HepG2 (cell line): Measurements from ENCODE around the gene MIA2. TPM values are rescaled to one million over a fixed set of nuclear protein-coding genes. Genes with fewer than 3 reads are reported as not detected.
A peak's percentile ranks its signal among the peaks of the same experiment; 100 is the strongest.

Experiments
- AKAP8 ChIP-seq: sonication (generic); formaldehyde crosslinking; IDR thresholded peaks from 2 replicates; pipeline ENCODE4 v1.5.1; 2020; ENCODE audit warnings: mild to moderate bottlenecking, missing genetic modification reagents
- CBX1 ChIP-seq: IDR thresholded peaks from one replicate; pipeline ENCODE4 v1.6.1; 2016; ENCODE audit warnings: antibody characterized with exemption, low read depth
- CENPT ChIP-seq: sonication (generic); formaldehyde crosslinking; IDR thresholded peaks from 2 replicates; pipeline ENCODE4 v1.8.0; 2022; ENCODE audit warnings: low read depth, mild to moderate bottlenecking, moderate library complexity, missing genetic modification reagents
- GFI1 ChIP-seq: sonication (generic); formaldehyde crosslinking; IDR thresholded peaks from 2 replicates; pipeline ENCODE4 v1.5.0; 2020; ENCODE audit warnings: missing genetic modification reagents, mild to moderate bottlenecking, borderline replicate concordance
- HDAC1 ChIP-seq: sonication (generic); formaldehyde crosslinking; IDR thresholded peaks from 2 replicates; pipeline ENCODE4 v1.5.1; 2020; ENCODE audit warnings: mild to moderate bottlenecking, missing genetic modification reagents
- JUND ChIP-seq: sonication (generic); formaldehyde crosslinking; IDR thresholded peaks from 2 replicates; pipeline ENCODE4 v1.8.0; 2022; ENCODE audit warnings: mild to moderate bottlenecking, missing genetic modification reagents
- KLF12 ChIP-seq: sonication (generic); formaldehyde crosslinking; IDR thresholded peaks from 2 replicates; pipeline ENCODE4 v1.4.0; 2020; ENCODE audit warnings: missing genetic modification reagents, borderline replicate concordance
- NCOA2 ChIP-seq: sonication (generic); formaldehyde crosslinking; IDR thresholded peaks from 2 replicates; pipeline ENCODE4 v1.8.0; 2022; ENCODE audit warnings: inconsistent platforms
- SIX1 ChIP-seq: sonication (generic); formaldehyde crosslinking; IDR thresholded peaks from 2 replicates; pipeline ENCODE4 v1.4.0; 2020; ENCODE audit warnings: missing genetic modification reagents, borderline replicate concordance
- SMC3 ChIP-seq: IDR thresholded peaks from 2 replicates; pipeline ENCODE4 v1.6.1; 2011; ENCODE audit warnings: low read length, improper control_type of control experiment
- TAF1 ChIP-seq: sonication (generic); formaldehyde crosslinking; IDR thresholded peaks from 2 replicates; pipeline ENCODE4 v1.4.0; 2020; ENCODE audit warnings: missing genetic modification reagents
- TBP ChIP-seq: sonication (generic); formaldehyde crosslinking; IDR thresholded peaks from 2 replicates; pipeline ENCODE4 v1.5.0; 2020; ENCODE audit warnings: missing genetic modification reagents
- WIZ ChIP-seq: sonication (generic); formaldehyde crosslinking; IDR thresholded peaks from 2 replicates; pipeline ENCODE4 v1.5.1; 2020; ENCODE audit warnings: mild to moderate bottlenecking, missing genetic modification reagents
- ZBTB21 ChIP-seq: sonication (generic); formaldehyde crosslinking; IDR thresholded peaks from 2 replicates; pipeline ENCODE4 v1.4.0; 2020; ENCODE audit warnings: missing genetic modification reagents
- ZFP36L1 ChIP-seq: sonication (generic); formaldehyde crosslinking; IDR thresholded peaks from 2 replicates; pipeline ENCODE4 v1.8.0; 2022; ENCODE audit warnings: mild to moderate bottlenecking, missing genetic modification reagents, moderate library complexity
- ZFP90 ChIP-seq: sonication (generic); formaldehyde crosslinking; IDR thresholded peaks from 2 replicates; pipeline ENCODE4 v1.8.0; 2022; ENCODE audit warnings: missing genetic modification reagents, mild to moderate bottlenecking, inconsistent platforms, borderline replicate concordance
- ZMAT3 ChIP-seq: sonication (generic); formaldehyde crosslinking; conservative IDR thresholded peaks from 2 replicates; pipeline ENCODE4 v1.7.0; 2021; ENCODE audit warnings: missing genetic modification reagents
- ZNF101 ChIP-seq: sonication (generic); formaldehyde crosslinking; IDR thresholded peaks from 2 replicates; pipeline ENCODE4 v1.4.0; 2020; ENCODE audit warnings: mild to moderate bottlenecking, low read depth, missing genetic modification reagents, borderline replicate concordance
- ZNF709 ChIP-seq: sonication (generic); formaldehyde crosslinking; IDR thresholded peaks from 2 replicates; pipeline ENCODE4 v1.5.0; 2020; ENCODE audit warnings: mild to moderate bottlenecking, missing genetic modification reagents
- polyA plus RNA-seq, 8 experiments: library from polyadenylated mRNA; depleted of rRNA in 3 of 8; stranded (reverse) in 7 of 8; unstranded in 1 of 8; fragments of >200 nt; fragmentation: Illumina TruSeq in 4 of 8; extraction: Trizol in 4 of 8; gene quantifications; 2 replicates each; pipeline versions ENCODE4 v1.2.1 to v1.2.3, GENCODE V29; 2011 to 2016; ENCODE audit warnings: low read depth in 4 of 8, missing spikeins in 1 of 8, mixed read lengths in 1 of 8; ENCODE audit not compliant: insufficient read depth in 1 of 8
- total RNA-seq, 5 experiments: library from RNA; depleted of rRNA; stranded (reverse); fragments of >200 nt; fragmentation: Illumina TruSeq; extraction: Trizol; gene quantifications; 2 replicates each; pipeline ENCODE4 v1.2.3, GENCODE V29; 2016; ENCODE audit warnings: low read depth in 1 of 5
- TF ChIP-seq, protein P1 (sequence below): sonication (generic); formaldehyde crosslinking; IDR thresholded peaks from 2 replicates; pipeline ENCODE4 v1.4.0; 2020; ENCODE audit warnings: missing genetic modification reagents; ENCODE audit errors: not compliant biosample characterization
- TF ChIP-seq, protein P2 (sequence below): sonication (generic); formaldehyde crosslinking; IDR thresholded peaks from 2 replicates; pipeline ENCODE4 v1.8.1; 2023; ENCODE audit warnings: mild to moderate bottlenecking, missing genetic modification reagents
- TF ChIP-seq, protein P3 (sequence below): sonication (generic); formaldehyde crosslinking; IDR thresholded peaks from 2 replicates; pipeline ENCODE4 v1.4.0; 2020; ENCODE audit warnings: missing genetic modification reagents
- TF ChIP-seq, protein P4 (sequence below): IDR thresholded peaks from 2 replicates; pipeline ENCODE4 v1.6.1; 2016; ENCODE audit warnings: mild to moderate bottlenecking, missing biosample characterization, missing genetic modification reagents

The MIA2 gene
- total and polyA plus RNA-seq, 2 of the 13 experiments (the other 11 are each of a cell fraction or from before 2014, with no cell fraction given), result 134 to 158 TPM

DNA sequence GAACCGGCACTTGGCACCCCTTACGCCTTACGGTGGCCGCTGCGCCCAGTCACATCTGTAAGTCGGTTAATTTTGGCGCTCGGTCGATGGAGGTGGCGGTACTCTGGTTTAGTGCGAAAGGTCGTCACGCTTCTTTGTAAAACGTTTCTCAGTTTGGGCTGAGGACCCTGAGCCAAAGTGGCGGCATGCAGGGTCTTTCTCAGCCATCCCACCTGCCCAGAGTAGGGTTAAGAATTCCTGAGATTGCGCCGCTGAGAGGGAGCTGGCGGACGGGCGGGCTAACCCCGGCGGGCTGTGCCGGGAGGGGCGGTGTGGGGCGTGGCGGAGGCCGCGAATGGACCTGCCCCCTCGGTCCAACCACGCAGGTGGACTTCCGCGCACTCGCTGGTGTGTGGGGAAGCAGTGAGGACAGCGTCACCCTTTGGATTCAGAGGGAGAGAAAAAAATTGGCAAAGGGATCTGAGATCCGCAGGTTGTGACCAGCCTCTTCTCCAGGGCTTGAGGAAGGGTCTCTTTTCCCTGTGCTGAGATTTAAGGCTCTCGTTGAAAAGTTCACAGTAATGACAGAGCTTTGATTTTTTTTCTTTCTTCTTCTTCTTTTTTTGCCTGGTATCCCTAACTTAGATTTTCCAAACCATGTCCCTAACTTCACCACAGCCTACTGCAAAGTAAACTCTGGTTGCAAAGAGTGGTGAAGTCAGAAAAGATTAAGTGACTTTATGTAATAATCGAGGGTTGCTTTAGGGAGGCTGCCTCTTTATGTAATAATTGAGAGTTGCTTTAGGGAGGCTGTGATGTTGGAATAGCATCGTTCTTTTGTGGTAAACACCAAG, 199.1 kb downstream of the MIA2 start (continued):
- TF ChIP-seq, protein P1, sequence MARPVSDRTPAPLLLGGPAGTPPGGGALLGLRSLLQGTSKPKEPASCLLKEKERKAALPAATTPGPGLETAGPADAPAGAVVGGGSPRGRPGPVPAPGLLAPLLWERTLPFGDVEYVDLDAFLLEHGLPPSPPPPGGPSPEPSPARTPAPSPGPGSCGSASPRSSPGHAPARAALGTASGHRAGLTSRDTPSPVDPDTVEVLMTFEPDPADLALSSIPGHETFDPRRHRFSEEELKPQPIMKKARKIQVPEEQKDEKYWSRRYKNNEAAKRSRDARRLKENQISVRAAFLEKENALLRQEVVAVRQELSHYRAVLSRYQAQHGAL (CRISPR knock-in tag), result no peak
- peak; percentile 94; the same call in 1 of the 2 replicates for TF ChIP-seq ZMAT3 (CRISPR knock-in tag)
- peak; percentile 79 for TF ChIP-seq ZNF709 (CRISPR knock-in tag)
- no peak for TF ChIP-seq CENPT (CRISPR knock-in tag)
- TF ChIP-seq HDAC1 (CRISPR knock-in tag), result peak; percentile 98
- TF ChIP-seq ZFP36L1 (CRISPR knock-in tag), result peak; percentile 77; the same call in 1 of the 2 replicates
- TF ChIP-seq ZNF101 (CRISPR knock-in tag), result no peak
- TF ChIP-seq JUND (CRISPR knock-in tag), result no peak; the same call in 1 of the 2 replicates
- peak; percentile 93 for TF ChIP-seq ZFP90 (CRISPR knock-in tag)
- TF ChIP-seq, protein P2, sequence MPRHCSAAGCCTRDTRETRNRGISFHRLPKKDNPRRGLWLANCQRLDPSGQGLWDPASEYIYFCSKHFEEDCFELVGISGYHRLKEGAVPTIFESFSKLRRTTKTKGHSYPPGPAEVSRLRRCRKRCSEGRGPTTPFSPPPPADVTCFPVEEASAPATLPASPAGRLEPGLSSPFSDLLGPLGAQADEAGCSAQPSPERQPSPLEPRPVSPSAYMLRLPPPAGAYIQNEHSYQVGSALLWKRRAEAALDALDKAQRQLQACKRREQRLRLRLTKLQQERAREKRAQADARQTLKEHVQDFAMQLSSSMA (CRISPR knock-in tag), result peak; percentile 69; the same call in 1 of the 2 replicates
- TF ChIP-seq SMC3, result peak; percentile 49
- TF ChIP-seq CBX1, result peak; percentile 96
- TF ChIP-seq TBP (CRISPR knock-in tag), result peak; percentile 99
- TF ChIP-seq SIX1 (CRISPR knock-in tag), result 0 out of 2 replicates have a peak, but pooled peaks have one; percentile 42
- TF ChIP-seq, protein P3, sequence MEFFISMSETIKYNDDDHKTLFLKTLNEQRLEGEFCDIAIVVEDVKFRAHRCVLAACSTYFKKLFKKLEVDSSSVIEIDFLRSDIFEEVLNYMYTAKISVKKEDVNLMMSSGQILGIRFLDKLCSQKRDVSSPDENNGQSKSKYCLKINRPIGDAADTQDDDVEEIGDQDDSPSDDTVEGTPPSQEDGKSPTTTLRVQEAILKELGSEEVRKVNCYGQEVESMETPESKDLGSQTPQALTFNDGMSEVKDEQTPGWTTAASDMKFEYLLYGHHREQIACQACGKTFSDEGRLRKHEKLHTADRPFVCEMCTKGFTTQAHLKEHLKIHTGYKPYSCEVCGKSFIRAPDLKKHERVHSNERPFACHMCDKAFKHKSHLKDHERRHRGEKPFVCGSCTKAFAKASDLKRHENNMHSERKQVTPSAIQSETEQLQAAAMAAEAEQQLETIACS (CRISPR knock-in tag), result peak; percentile 44; the same call in 1 of the 2 replicates
- TF ChIP-seq, protein P4, sequence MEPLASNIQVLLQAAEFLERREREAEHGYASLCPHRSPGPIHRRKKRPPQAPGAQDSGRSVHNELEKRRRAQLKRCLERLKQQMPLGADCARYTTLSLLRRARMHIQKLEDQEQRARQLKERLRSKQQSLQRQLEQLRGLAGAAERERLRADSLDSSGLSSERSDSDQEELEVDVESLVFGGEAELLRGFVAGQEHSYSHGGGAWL, result peak; percentile 85; the same call in 1 of the 2 replicates
- no peak; the same call in 1 of the 2 replicates for TF ChIP-seq AKAP8 (CRISPR knock-in tag)
- TF ChIP-seq KLF12 (CRISPR knock-in tag), result peak; percentile 97
- TF ChIP-seq NCOA2 (CRISPR knock-in tag), result peak; percentile 67; the same call in 1 of the 2 replicates
- 0 out of 2 replicates have a peak, but pooled peaks have one; percentile 79 for TF ChIP-seq WIZ (CRISPR knock-in tag)
- TF ChIP-seq TAF1 (CRISPR knock-in tag), result peak; percentile 69; the same call in 1 of the 2 replicates
- TF ChIP-seq ZBTB21 (CRISPR knock-in tag), result peak; percentile 68
- peak; percentile 98 for TF ChIP-seq GFI1 (CRISPR knock-in tag)
